GM21367 (cell line): Measurements from ENCODE around the gene B4GALT6.

ENCODE experiments used
- ATAC-seq: cut with Tn5 transposase; IDR thresholded peaks from one replicate; pipeline ENCODE4 v1.9.1; 2021; ENCODE audit not compliant: unreplicated experiment

The B4GALT6 gene

GRCh38 chr18:31596081-31596872 lies 88.1 kb downstream of the B4GALT6 start:
- ATAC-seq, result no peak

GRCh38 chr18:31595121-31595771 lies 89.1 kb downstream of the B4GALT6 start:
- no peak for ATAC-seq

- no peak for ATAC-seq
Observed at GRCh38 chr18:31592506-31593157, 91.7 kb downstream of the B4GALT6 start.

GRCh38 chr18:31591628-31592027 lies 92.8 kb downstream of the B4GALT6 start, which contains the start of gene TTR:
TSS of gene TTR (plus strand) at chr18:31591877. CDS start at chr18:31591903, 26 bp downstream.
- ATAC-seq, result no peak

GRCh38 chr18:31591113-31591512 lies 93.3 kb downstream of the B4GALT6 start:
- no peak for ATAC-seq

- ATAC-seq, result no peak
Observed at GRCh38 chr18:31590570-31590969, 93.8 kb downstream of the B4GALT6 start.

- ATAC-seq, result no peak
Observed at GRCh38 chr18:31587529-31587928, 96.9 kb downstream of the B4GALT6 start.

GRCh38 chr18:31586616-31587015 lies 97.8 kb downstream of the B4GALT6 start:
- ATAC-seq, result no peak

GRCh38 chr18:31585991-31586390 lies 98.4 kb downstream of the B4GALT6 start:
- ATAC-seq, result no peak

- ATAC-seq, result no peak
Observed at GRCh38 chr18:31583185-31583854, 101.1 kb downstream of the B4GALT6 start.

- no peak for ATAC-seq
Observed at GRCh38 chr18:31581498-31582197, 102.7 kb downstream of the B4GALT6 start.

- no peak for ATAC-seq
Observed at GRCh38 chr18:31579375-31579774, 105.0 kb downstream of the B4GALT6 start.

GRCh38 chr18:31578126-31578525 lies 106.3 kb downstream of the B4GALT6 start:
- no peak for ATAC-seq

- ATAC-seq, result no peak
Observed at GRCh38 chr18:31577195-31577594, 107.2 kb downstream of the B4GALT6 start.

- no peak for ATAC-seq
Observed at GRCh38 chr18:31576670-31577069, 107.7 kb downstream of the B4GALT6 start.

GRCh38 chr18:31575515-31576257 lies 108.7 kb downstream of the B4GALT6 start:
- no peak for ATAC-seq

GRCh38 chr18:31574359-31574758 lies 110.0 kb downstream of the B4GALT6 start:
- no peak for ATAC-seq
